ENCODE results near the gene WFDC12.
"Not testable (repeated sequence)": the region's sequence is repeated elsewhere in the genome, so short reads cannot be mapped to it uniquely, and the experiment has no call there.

Gene WFDC12

DNA sequence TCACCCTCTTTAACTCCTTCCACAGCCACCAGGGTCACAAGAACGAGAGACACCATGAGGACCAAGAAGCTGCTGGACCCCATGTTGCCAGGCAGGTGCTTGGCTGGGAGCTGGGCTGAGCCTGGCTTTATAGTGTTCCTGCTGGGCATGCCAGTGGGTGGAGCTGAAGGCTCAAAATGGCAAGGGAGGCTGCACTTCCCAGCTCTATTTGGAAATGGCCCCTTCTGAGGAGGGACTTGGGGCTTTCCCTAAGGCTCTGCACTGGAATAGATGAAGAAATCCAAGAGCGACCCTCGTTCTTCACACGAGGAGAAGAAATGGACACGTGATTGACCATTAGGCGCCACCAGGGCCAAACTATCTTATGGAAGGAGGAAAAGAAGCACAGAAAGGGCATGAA, at the start of gene WFDC12:
Gene WFDC12, minus strand, starts transcription at position 101 of the 400 bp plus-strand sequence. Its CDS starts 18 bp downstream, at position 83.
- DNase-seq, result no peak

DNA sequence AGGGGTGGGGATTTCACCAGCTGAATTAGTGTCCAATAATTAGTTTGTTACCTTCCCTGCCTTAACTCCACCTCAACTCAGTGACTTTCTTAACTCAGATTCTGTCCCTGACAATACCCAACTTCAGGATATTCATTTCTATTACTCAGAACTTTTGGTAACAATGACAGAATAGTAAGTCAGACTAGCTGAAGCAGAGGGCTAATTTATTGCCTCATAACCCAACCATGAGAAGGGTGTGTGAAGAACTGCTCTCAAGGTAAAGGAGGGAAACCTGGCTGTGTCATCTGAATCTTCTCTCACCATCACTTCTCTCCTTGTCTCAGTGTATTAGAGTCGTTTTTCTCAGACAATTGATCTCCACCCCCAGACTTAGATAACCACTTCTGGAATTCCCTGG, 49.3 kb upstream of the WFDC12 start:
- DNase-seq, result no peak

GRCh38 chr20:45164906-45165305, 40.6 kb upstream of the WFDC12 start:
- no peak for DNase-seq

GRCh38 chr20:45163083-45163803, 39.0 kb upstream of the WFDC12 start:
- no peak for DNase-seq

- DNase-seq, result no peak
Measured at GRCh38 chr20:45157962-45158361, 33.7 kb upstream of the WFDC12 start.

GRCh38 chr20:45156713-45157112, 32.4 kb upstream of the WFDC12 start:
- DNase-seq, result no peak

- DNase-seq, result not testable (repeated sequence)
Measured at GRCh38 chr20:45154794-45155193, 30.5 kb upstream of the WFDC12 start.

DNA sequence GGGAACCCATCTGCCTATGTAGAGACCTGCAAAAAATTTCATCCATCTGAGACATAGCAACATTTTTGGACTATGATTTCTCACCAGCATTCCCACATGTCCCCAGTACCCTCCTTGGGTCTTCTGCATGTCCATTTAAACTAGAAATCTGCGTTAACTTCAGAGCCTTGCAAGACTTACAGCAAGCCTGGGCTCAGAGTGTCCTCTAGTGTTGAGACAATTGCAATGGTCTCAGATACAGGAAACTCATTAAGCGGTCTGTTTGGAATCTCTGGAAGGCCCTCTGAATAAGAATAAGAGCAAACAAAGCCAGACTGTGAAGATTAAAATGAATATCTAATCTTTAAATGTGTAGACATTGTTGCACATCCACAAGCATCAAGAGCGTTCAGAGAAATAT, 29.9 kb upstream of the WFDC12 start:
- no peak for DNase-seq

- DNase-seq, result no peak
Measured at GRCh38 chr20:45153752-45154151, 29.5 kb upstream of the WFDC12 start.

- DNase-seq, result no peak
Measured at GRCh38 chr20:45153147-45153546, 28.9 kb upstream of the WFDC12 start.

- no peak for DNase-seq
Measured at GRCh38 chr20:45152405-45152804, 28.1 kb upstream of the WFDC12 start.

GRCh38 chr20:45149062-45149461, 24.8 kb upstream of the WFDC12 start:
- no peak for DNase-seq

- no peak for DNase-seq
Measured at GRCh38 chr20:45140836-45141235, 16.6 kb upstream of the WFDC12 start.

DNA sequence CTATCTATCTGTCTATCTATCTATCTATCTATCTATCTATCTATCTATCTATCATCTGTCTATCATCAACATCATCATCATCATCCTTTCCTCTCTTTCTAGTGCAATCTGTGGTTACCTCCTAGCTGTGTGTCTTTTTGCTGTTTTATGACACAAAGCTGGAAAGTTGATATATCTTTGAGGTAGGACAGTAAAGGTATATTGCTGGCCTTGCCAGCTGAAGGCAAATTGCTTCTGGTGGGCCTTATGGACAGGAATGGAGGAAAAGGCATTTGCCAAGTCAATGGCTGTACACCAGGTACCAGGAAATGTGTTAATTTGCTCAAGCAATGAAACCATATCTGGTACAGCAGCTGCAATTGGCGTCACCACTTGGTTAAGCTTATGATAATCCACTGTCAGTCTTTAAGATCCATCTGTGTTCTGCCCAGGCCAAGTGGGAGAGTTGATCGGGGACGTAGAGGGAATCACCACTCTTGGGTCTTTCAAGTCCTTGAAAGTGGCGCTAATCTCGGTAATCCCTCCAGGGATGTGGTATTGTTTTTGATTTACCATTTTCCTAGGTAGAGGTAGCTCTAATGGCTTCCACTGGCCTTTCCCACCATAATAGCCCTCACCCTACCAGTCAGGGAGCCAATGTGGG, 15.6 kb upstream of the WFDC12 start:
- DNase-seq, result not testable (repeated sequence)

DNA sequence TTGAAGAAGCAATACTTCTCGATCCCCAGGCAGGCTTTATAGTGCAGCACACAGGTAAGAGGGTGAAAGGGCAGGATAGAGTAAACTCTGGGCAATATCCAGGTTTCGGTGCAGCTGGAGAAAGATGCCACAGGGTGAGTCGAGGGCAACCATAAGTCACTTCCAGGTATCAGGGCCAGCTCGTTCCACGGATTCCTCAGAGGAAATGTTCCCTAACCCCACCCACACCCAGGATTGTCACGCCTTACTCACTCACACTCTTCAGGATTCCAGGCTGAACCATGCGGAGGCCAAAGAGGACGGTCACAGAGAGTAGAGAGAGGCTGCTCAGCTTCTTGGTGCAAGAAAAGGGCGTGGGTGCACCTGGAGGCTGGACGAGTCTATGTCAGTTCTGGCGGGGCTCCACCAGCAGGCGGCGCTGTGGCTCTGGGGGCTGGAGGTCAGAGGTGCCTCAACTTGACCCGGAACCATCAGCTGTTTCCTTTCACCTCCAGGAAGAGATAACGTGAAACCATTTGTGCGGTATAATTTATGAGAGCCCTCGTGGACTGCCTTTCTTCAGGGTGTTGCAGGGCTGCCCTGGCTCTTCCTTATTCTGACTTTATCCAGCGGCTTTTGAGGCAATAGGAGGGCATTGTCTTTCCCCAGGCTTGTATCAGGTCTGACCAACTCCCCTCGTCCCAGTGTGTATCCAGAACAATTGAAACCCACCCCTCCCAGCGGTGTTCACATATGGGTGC, 14.5 kb upstream of the WFDC12 start:
- peak in 2 of 3 experiments; percentile 2 to 37 for DNase-seq

- DNase-seq, result no peak
Measured at GRCh38 chr20:45136911-45137310, 12.6 kb upstream of the WFDC12 start.

- peak in 1 of 3 experiments; percentile 8 for DNase-seq
Measured at GRCh38 chr20:45128099-45128498, 3.8 kb upstream of the WFDC12 start.

DNA sequence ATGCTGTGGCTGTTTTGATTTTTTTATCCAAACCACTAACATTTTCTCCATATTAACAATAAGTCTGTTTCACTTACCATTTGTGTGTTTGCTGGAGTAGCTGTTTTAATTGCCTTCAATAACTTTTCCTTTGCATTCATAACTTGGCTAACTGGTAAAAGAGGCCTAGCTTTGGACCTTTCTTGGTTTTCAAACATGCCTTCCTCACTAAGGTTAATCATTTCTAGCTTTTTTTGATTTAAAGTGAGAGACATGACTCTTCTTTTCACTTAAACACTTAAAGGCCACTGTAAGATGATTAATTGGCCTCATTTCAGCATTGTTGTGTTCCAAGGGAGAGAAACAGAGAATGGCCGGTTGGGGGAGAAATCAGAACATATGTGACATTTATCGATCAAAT, 2.9 kb downstream of the WFDC12 start:
- no peak for DNase-seq

DNA sequence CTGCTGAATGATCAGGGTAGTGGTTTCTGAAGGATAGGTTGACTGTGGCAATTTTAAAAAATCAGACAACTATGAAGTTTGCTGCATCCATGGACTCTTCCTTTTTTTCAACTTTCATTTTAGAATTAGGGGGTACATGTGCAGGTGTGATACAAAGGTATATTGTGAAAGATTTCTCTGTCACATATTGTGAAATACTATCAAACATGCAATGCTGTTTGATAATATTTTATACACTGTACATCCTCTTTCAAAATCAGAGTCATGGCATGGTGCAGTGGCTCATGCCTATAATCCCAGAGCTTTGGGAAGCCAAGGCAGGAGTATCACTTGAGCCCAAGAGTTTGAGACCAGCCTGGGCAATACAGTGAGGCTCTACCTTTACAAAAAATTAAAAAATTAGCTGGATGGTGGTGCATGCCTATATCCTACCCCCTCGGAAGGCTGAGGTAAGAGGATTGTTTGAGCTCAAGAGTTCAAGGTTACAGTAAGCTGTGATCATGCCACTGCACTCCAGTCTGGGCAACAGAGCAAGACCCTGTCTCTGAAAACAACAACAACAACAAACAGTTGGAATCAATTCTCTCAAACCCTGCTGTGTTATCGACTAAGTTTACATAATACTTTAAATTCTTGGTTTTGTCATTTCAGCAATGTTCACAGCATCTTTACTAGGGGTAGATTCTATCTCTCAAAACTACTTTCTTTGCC, 4.6 kb downstream of the WFDC12 start:
- no peak for DNase-seq

- DNase-seq, result no peak
Measured at GRCh38 chr20:45118028-45118427, 6.2 kb downstream of the WFDC12 start.

- peak in 1 of 3 experiments; percentile 7 for DNase-seq
Measured at GRCh38 chr20:45117581-45117980, 6.7 kb downstream of the WFDC12 start.

DNA sequence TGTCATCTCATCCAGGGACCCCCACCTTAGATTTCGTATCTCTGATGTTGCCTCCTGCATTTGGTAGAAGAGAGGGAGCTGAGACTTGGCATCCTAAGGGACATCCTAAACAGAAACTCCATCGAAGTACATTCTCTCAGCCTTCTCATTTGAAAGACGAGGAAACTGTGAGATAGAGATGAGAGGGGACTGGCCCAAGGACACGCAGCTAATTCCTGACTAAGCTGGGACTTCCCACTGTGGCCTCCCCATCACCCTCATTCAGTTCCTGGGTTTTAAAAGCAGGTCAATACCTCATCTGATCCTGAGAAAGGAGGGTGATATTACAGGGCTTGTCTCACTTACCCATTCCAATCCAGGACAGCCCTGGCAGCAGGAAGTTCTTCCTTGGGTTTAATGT, 8.4 kb downstream of the WFDC12 start:
- no peak for DNase-seq

GRCh38 chr20:45115386-45115774, 8.9 kb downstream of the WFDC12 start:
- no peak for DNase-seq

Measured in NCI-H1417 (cell line).